Colonic mucosa (tissue), 4 donors: Measurements from ENCODE around the gene CRTC3. TPM values are rescaled to one million over a fixed set of nuclear protein-coding genes. Genes with fewer than 3 reads are reported as not detected.

ENCODE experiments used
- DNase-seq: peaks from one replicate; pipeline ENCODE4 v3.0.0-alpha.2; 2020
- H3K27ac ChIP-seq: fragments of 200-600 bp; one replicate; pipeline ENCODE4 v1.8.0; 2021
- H3K27me3 ChIP-seq: fragments of 200-600 bp; one replicate; pipeline ENCODE4 v1.8.0; 2021
- H3K36me3 ChIP-seq: fragments of 200-600 bp; one replicate; pipeline ENCODE4 v1.8.0; 2021
- H3K4me1 ChIP-seq: fragments of 200-600 bp; one replicate; pipeline ENCODE4 v1.8.0; 2021; ENCODE audit warnings: mild to moderate bottlenecking
- H3K4me3 ChIP-seq: fragments of 200-600 bp; one replicate; pipeline ENCODE4 v1.8.0; 2021
- H3K9ac ChIP-seq, 2 donors: one replicate each; pipeline ENCODE4 v1.7.0; 2013; ENCODE audit warnings: control low read depth in 2 of 2, low read depth in 2 of 2, low read length in 2 of 2
- H3K9me3 ChIP-seq: fragments of 200-600 bp; one replicate; pipeline ENCODE4 v1.8.0; 2021
- CTCF ChIP-seq: fragments of 200-600 bp; IDR thresholded peaks from one replicate; pipeline ENCODE4 v1.8.0; 2022; ENCODE audit warnings: antibody characterized with exemption, mild to moderate bottlenecking
- intact Hi-C: fragments of 100-400 bp; cut with DNase I; formaldehyde crosslinking; loops from one replicate; pipeline ENCODE4 v1.14.1; 2022
- total RNA-seq, 2 donors: library from RNA; stranded (reverse); fragmentation: NEBNext Ultra II Directional in 1 of 2; extraction: Animal tissue kit (Norgen Biotek cat#: 25700) in 1 of 2; gene quantifications; one replicate each; pipeline ENCODE4 v1.2.1, GENCODE V29; 2021
- donor health status: healthy.
- donor health status: DM: no; HTN: no; CAD: no.
- donor health status: DM: no; HTN: no; CAD: no.

CRTC3 gene
- total RNA-seq, 2 donors from 2014 or later, result 16.1 to 24.2 TPM

DNA sequence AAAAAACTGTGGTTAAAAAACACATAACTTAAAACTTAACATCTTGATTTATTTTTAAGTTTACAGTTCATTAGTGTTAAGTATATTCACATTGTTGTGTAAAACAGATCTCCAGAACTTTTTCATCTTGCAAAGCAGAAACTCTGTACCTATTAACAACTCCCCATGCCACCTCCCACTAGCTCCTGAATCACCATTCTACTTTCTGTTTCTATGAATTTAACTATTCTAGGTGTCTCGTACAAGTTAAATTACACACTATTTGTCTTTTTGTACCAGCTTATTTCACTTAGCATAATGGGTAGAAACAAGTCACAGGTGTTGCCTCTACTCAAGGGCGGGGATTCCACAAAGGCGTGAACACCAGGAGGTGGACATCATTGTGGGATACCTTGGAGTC lies 43.2 kb downstream of the CRTC3 start:
- no peak for TF ChIP-seq CTCF
- H3K4me3 ChIP-seq, result no peak overlapping the region
- H3K27me3 ChIP-seq, result no peaks in the 10 kb centered on the region
- no peaks in the 10 kb centered on the region for H3K4me1 ChIP-seq
- DNase-seq, result no peak
- no peaks in the 10 kb centered on the region for H3K9me3 ChIP-seq
- no peaks in the 10 kb centered on the region for H3K36me3 ChIP-seq
- intact Hi-C loops, result no loop called here
- no peak overlapping the region for H3K27ac ChIP-seq
- no peak overlapping the region for H3K9ac ChIP-seq

- Histone ChIP-seq H3K4me3 (no peak overlapping the region), H3K36me3 (no peaks in the 10 kb centered on the region), H3K4me1 (no peaks in the 10 kb centered on the region), H3K9ac (no peak overlapping the region), H3K27ac (no peak overlapping the region), H3K27me3 (no peaks in the 10 kb centered on the region), H3K9me3 (no peaks in the 10 kb centered on the region)
- DNase-seq, result no peak
- intact Hi-C loops, result no loop called here
- no peak for TF ChIP-seq CTCF
Measured at GRCh38 chr15:90576711-90577389, 47.1 kb downstream of the CRTC3 start.

- H3K4me1 ChIP-seq, result no peaks in the 10 kb centered on the region
- intact Hi-C loops, result no loop called here
- no peak overlapping the region for H3K9ac ChIP-seq
- DNase-seq, result no peak
- no peaks in the 10 kb centered on the region for H3K9me3 ChIP-seq
- no peak overlapping the region for H3K27ac ChIP-seq
- TF ChIP-seq CTCF, result no peak
- no peak overlapping the region for H3K4me3 ChIP-seq
- H3K36me3 ChIP-seq, result no peaks in the 10 kb centered on the region
- no peaks in the 10 kb centered on the region for H3K27me3 ChIP-seq
Measured at GRCh38 chr15:90579213-90579612, 49.5 kb downstream of the CRTC3 start.

DNA sequence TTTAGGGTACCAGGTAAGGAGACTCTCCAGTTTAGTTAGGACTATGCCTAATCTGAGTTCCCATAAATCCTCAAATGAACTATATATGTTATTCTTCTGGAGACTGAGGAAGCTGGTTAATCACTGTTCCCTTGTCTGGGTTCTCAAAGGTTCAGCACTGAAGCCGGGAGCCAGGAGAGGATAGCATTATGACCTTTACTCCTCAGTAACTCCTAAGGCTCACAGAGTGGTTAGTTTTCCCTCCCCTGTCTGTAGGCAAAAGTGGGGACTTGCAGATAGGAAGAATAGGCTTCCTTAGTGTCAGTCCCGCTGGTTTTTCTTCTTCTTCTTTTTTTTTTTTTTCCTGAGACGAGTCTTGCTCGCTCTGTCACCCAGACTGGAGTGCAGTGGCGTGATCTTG lies 50.4 kb downstream of the CRTC3 start:
- no peaks in the 10 kb centered on the region for H3K9me3 ChIP-seq
- TF ChIP-seq CTCF, result no peak
- no peak overlapping the region for H3K9ac ChIP-seq
- no peak overlapping the region for H3K27ac ChIP-seq
- no peak for DNase-seq
- no peaks in the 10 kb centered on the region for H3K36me3 ChIP-seq
- intact Hi-C loops, result no loop called here
- no peaks in the 10 kb centered on the region for H3K4me1 ChIP-seq
- H3K4me3 ChIP-seq, result no peak overlapping the region
- no peaks in the 10 kb centered on the region for H3K27me3 ChIP-seq

GRCh38 chr15:90580541-90580940 lies 50.8 kb downstream of the CRTC3 start:
- intact Hi-C loops, result no loop called here
- no peak for TF ChIP-seq CTCF
- Histone ChIP-seq H3K9me3 (no peaks in the 10 kb centered on the region), H3K27me3 (no peaks in the 10 kb centered on the region), H3K36me3 (no peaks in the 10 kb centered on the region), H3K27ac (no peak overlapping the region), H3K9ac (no peak overlapping the region), H3K4me3 (no peak overlapping the region), H3K4me1 (no peaks in the 10 kb centered on the region)
- DNase-seq, result no peak
